Activated CD4-positive, alpha-beta T cell treated with anti-CD3 and anti-CD28 coated beads, Interleukin-2, amount 10 ng/mL, durations not matched to agents 7 days and 5 days (primary cell): Measurements from ENCODE around the gene RBFOX2. TPM values are rescaled to one million over a fixed set of nuclear protein-coding genes. Genes with fewer than 3 reads are reported as not detected.
"Not testable (repeated sequence)": the region's sequence is repeated elsewhere in the genome, so short reads cannot be mapped to it uniquely, and the experiment has no call there.

Experiments used
- CTCF ChIA-PET: fragments of 350-600 bp; sonication (Branson Sonifier 250); formaldehyde crosslinking; loops from one replicate; lab custom pipeline; 2021; ENCODE audit warnings: antibody characterized with exemption; lab: Charles Lee
- POLR2A ChIA-PET: fragments of 350-600 bp; sonication (Branson Sonifier 250); formaldehyde crosslinking; loops from one replicate; lab custom pipeline; 2021; ENCODE audit warnings: antibody characterized with exemption; lab: Charles Lee
- DNase-seq: peaks from one replicate; pipeline ENCODE4 v3.0.0-alpha.2; 2020
- H3K27ac Mint-ChIP-seq: one replicate; pipeline ENCODE4 v1.8.0; 2021; ENCODE audit warnings: mild to moderate bottlenecking, moderate library complexity, mixed read lengths
- H3K27me3 Mint-ChIP-seq: one replicate; pipeline ENCODE4 v1.8.0; 2021; ENCODE audit warnings: mixed read lengths
- H3K36me3 Mint-ChIP-seq: one replicate; pipeline ENCODE4 v1.8.0; 2021; ENCODE audit warnings: low read depth, mixed read lengths
- H3K4me1 Mint-ChIP-seq: one replicate; pipeline ENCODE4 v1.8.0; 2021; ENCODE audit warnings: mixed read lengths
- H3K4me3 Mint-ChIP-seq: one replicate; pipeline ENCODE4 v1.8.0; 2021; ENCODE audit warnings: mild to moderate bottlenecking, moderate library complexity, mixed read lengths
- H3K9me3 Mint-ChIP-seq: one replicate; pipeline ENCODE4 v1.8.0; 2021; ENCODE audit warnings: mixed read lengths
- total RNA-seq, 2 experiments: library from RNA; stranded (reverse); gene quantifications; one replicate each; pipeline ENCODE4 v1.2.3, GENCODE V29; 2021

The RBFOX2 gene
- total RNA-seq, 2 experiments from 2014 or later: 0.77 to 0.99 TPM

DNA sequence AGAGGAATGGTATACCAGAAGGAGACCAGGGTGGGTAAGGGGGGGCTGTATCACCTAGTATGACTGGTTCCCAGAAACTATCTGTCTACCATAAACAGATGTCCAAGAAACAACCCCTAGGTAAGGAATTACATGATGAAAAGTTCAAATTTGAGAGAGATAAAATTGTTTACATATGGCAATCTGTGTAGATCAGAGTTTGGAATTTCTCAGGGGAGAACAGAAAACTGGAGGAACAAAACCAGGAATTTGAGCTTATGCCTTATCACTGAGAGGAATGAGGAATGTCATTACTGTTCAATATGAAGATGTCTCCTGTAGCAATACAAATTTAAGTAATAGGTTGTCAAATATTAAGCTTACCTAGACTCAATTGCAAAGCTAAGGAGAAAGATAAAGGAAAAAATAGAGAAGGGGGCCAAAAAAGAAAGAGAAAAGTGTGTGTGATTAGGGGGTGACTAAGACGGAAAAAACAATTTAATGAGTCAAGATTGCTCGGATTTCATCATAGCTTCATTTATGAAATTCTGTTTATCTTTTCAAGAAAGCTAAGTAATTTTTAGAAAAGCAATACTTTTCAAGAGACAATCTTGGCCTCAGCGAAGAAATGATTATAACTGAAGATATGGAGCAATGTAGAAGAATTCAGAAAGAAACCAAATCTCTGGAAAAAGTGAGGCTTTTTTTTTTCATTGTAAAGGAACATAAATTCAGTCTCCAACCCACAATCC, 193.2 kb downstream of the RBFOX2 start:
- H3K27ac Mint-ChIP-seq: no peak overlapping the region
- POLR2A ChIA-PET: no interaction called here

DNA sequence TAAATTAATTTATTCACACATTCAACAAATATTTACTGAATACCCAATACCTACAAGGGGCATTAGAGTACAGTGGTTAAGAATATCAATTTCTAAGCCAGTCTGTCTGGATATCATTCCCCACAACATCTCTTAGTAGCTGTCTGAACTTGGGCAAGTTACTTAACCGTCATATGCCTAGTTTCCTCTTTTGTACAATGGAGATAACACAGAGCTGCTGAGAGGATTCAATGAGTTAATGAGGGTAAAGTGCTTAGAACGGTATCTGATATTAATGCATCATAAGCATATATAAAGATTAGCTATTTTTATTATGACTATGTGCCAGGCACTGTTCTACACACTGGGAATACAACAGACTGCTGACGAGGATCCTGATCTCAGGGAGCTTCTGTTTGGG, 194.6 kb downstream of the RBFOX2 start:
- ChIA-PET POLR2A (no interaction called here), CTCF (no interaction called here)
- Mint-ChIP-seq H3K9me3 (no peaks in the 10 kb centered on the region), H3K27ac (no peak overlapping the region), H3K4me1 (peaks cover 14% of the 10 kb centered on the region), H3K4me3 (no peak overlapping the region), H3K36me3 (no peaks in the 10 kb centered on the region), H3K27me3 (peaks cover 11% of the 10 kb centered on the region)
- DNase-seq: no peak

More for the DNA sequence above, 193.2 kb downstream of the RBFOX2 start:
- H3K27me3 Mint-ChIP-seq: peaks cover 20% of the 10 kb centered on the region
- no peaks in the 10 kb centered on the region for H3K36me3 Mint-ChIP-seq
- CTCF ChIA-PET: interaction anchor here (1.0 to 1.2 kb wide), 2 partner anchors 10 to 12 kb away, joined by 4 to 5 read pairs; no protein-coding TSS in a partner anchor
- H3K4me1 Mint-ChIP-seq: peaks cover 23% of the 10 kb centered on the region
- no peak for DNase-seq
- H3K9me3 Mint-ChIP-seq: no peaks in the 10 kb centered on the region
- H3K4me3 Mint-ChIP-seq: no peak overlapping the region

DNA sequence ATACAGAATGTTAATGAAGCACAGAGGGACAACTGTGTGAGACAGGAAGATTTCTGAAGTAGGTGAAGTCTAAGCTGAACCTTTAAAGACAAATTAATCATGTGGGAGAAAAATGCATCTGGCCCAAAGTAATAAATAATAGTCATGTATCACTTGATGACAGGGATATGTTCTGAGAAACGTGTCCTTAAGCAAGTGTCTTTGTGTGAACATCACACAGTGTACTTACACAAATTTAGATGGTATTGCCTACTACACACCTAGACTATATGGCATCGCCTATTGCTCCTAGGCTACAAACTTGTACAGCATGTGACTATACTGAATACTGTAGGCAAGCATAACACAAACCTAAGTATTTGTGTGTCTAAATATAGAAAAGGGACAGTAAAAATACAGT, 198.3 kb downstream of the RBFOX2 start:
- peaks cover 1% of the 10 kb centered on the region for H3K4me1 Mint-ChIP-seq
- H3K36me3 Mint-ChIP-seq: no peaks in the 10 kb centered on the region
- H3K9me3 Mint-ChIP-seq: no peaks in the 10 kb centered on the region
- H3K27ac Mint-ChIP-seq: no peak overlapping the region
- ChIA-PET POLR2A (no interaction called here), CTCF (no interaction called here)
- H3K27me3 Mint-ChIP-seq: peaks cover 7% of the 10 kb centered on the region
- no peak overlapping the region for H3K4me3 Mint-ChIP-seq
- no peak for DNase-seq

DNA sequence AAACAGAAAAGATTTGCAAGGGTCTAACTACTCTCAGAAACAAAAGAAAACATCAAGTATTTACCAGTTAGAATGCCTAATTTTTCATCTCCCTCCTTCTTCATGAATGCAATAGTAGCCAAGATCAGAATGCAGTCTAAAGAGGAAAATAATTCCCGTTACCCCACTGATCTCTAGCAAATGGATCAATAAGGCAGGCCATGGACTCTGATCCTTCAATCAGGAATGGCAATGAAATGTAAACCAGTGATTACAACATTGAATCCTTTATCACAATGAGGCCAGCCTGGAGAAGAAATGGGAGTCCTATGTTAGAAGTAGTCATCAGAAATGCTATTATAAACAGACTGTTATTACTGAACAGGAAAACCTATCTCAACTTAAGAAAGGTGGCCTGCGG, 204.4 kb downstream of the RBFOX2 start:
- Mint-ChIP-seq H3K9me3 (no peaks in the 10 kb centered on the region), H3K4me1 (peaks cover 6% of the 10 kb centered on the region), H3K36me3 (no peaks in the 10 kb centered on the region), H3K4me3 (no peak overlapping the region), H3K27ac (no peak overlapping the region), H3K27me3 (no peaks in the 10 kb centered on the region)
- DNase-seq: no peak
- ChIA-PET POLR2A (no interaction called here), CTCF (no interaction called here)

DNA sequence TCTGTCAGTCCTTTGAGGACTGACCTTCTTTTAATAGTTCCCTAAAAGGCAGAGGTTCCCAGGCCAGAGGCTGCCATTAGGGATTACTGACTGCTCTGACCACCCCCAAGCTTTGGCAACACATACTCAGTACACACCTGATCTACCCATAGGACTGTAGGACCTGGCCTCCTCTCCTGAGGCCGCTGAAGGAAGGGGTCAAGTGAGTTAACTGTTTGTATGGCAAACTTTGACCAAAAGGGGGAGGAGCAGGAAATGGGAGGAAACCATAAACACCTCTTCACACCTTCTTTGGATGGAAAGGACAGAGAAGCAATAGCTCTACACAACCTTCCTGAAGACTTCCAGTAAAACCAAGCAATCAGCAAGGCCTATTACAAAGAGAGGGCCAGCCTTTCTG, 207.0 kb downstream of the RBFOX2 start:
- Mint-ChIP-seq H3K27me3 (no peaks in the 10 kb centered on the region), H3K27ac (no peak overlapping the region), H3K4me1 (peaks cover 6% of the 10 kb centered on the region), H3K4me3 (no peak overlapping the region), H3K36me3 (no peaks in the 10 kb centered on the region), H3K9me3 (no peaks in the 10 kb centered on the region)
- CTCF ChIA-PET: interaction anchor here (0.6 kb wide), 1 partner anchor 45 kb away, joined by 9 read pairs; no protein-coding TSS in a partner anchor
- DNase-seq: no peak
- POLR2A ChIA-PET: no interaction called here

DNA sequence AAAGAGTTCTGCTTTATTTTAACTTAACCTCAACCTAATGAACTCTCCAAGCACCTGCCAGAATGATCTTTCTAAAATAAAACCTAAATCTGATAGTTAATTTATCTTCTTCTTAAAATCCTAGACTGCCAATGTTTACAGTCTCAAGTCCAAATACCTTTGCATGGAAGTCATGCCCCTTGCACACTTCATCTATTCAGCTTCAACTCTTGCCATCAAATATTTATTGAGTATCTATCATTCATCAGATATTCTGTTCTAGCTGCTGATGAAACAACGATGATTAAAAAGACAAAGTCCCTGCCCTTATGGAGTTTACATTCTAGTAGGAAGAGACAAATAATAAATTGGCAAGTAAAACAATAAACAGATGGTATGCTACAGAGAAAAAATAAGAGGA, 209.2 kb downstream of the RBFOX2 start:
- H3K9me3 Mint-ChIP-seq: no peaks in the 10 kb centered on the region
- H3K4me3 Mint-ChIP-seq: no peak overlapping the region
- CTCF ChIA-PET: interaction anchor here (1.0 kb wide), 1 partner anchor 13 kb away, joined by 3 read pairs; no protein-coding TSS in a partner anchor
- no peak overlapping the region for H3K27ac Mint-ChIP-seq
- H3K36me3 Mint-ChIP-seq: no peaks in the 10 kb centered on the region
- no peak for DNase-seq
- POLR2A ChIA-PET: no interaction called here
- peaks cover 6% of the 10 kb centered on the region for H3K4me1 Mint-ChIP-seq
- no peaks in the 10 kb centered on the region for H3K27me3 Mint-ChIP-seq

DNA sequence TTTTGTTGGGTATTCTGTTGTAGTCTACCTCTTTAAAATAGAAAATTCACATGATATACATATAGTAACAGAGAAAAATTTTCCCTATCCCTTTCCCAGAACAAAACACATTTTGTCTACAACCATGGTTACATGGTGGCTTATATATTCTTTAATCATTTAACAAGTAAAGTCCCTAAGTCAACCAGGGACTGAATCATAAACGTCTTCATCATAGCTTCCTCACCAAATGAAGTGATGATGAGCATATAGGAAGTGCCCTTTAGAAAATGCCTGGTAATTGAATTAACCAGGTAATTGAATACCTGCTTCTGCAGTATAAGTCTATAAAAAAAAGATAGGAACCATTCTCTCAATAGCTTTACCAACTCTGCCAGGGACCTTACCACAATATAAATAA, 209.7 kb downstream of the RBFOX2 start:
- H3K27ac Mint-ChIP-seq: no peak overlapping the region
- H3K4me3 Mint-ChIP-seq: no peak overlapping the region
- peaks cover 6% of the 10 kb centered on the region for H3K4me1 Mint-ChIP-seq
- ChIA-PET POLR2A (no interaction called here), CTCF (interaction anchor here (1.0 kb wide), 1 partner anchor 14 kb away, joined by 3 read pairs; no protein-coding TSS in a partner anchor)
- no peak for DNase-seq
- no peaks in the 10 kb centered on the region for H3K27me3 Mint-ChIP-seq
- H3K36me3 Mint-ChIP-seq: no peaks in the 10 kb centered on the region
- H3K9me3 Mint-ChIP-seq: no peaks in the 10 kb centered on the region

DNA sequence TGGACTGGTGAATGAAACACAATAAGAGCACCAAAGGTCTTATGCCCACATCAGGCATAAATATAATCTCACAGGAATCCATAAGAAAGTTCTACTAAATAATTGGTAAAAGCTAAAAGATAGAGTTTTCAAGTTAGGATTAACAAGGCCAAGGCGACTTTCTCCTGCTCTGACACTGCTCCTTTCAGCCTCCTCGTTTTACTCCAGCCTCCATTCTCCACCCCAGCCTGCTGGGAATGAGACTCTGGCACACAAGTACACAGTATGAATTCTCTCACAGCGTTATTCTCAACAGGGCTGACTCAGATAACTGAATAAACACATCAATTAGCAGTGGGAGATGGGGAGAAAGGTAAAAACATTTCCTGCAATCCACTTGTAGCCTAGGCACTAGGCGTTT, 216.0 kb downstream of the RBFOX2 start:
- peaks cover 3% of the 10 kb centered on the region for H3K27me3 Mint-ChIP-seq
- no peaks in the 10 kb centered on the region for H3K9me3 Mint-ChIP-seq
- H3K36me3 Mint-ChIP-seq: no peaks in the 10 kb centered on the region
- no peak overlapping the region for H3K27ac Mint-ChIP-seq
- ChIA-PET POLR2A (no interaction called here), CTCF (no interaction called here)
- DNase-seq: no peak
- H3K4me3 Mint-ChIP-seq: no peak overlapping the region
- H3K4me1 Mint-ChIP-seq: no peaks in the 10 kb centered on the region

DNA sequence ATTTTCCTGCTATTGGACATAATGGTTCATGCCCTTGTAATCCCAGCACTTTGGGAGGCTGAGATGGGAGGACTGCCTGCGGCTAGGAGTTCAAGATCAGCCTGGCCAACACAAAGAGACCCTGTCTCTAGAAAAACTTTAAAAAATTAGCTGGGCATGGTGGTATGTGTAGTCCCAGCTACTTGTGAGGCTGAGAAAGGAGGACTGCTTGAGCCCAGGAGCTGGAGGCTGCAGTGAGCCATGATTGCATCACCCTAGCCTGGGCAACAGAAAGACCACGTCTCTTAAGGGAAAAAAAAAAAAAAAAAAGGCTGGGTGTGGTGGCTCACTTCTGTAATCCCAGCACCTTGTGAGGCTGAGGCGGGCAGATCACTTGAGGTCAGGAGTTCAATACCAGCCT, 217.0 kb downstream of the RBFOX2 start:
- no peak for DNase-seq
- no peaks in the 10 kb centered on the region for H3K9me3 Mint-ChIP-seq
- ChIA-PET POLR2A (no interaction called here), CTCF (no interaction called here)
- H3K27ac Mint-ChIP-seq: no peak overlapping the region
- peaks cover 3% of the 10 kb centered on the region for H3K27me3 Mint-ChIP-seq
- no peaks in the 10 kb centered on the region for H3K4me1 Mint-ChIP-seq
- H3K4me3 Mint-ChIP-seq: no peak overlapping the region
- H3K36me3 Mint-ChIP-seq: no peaks in the 10 kb centered on the region

DNA sequence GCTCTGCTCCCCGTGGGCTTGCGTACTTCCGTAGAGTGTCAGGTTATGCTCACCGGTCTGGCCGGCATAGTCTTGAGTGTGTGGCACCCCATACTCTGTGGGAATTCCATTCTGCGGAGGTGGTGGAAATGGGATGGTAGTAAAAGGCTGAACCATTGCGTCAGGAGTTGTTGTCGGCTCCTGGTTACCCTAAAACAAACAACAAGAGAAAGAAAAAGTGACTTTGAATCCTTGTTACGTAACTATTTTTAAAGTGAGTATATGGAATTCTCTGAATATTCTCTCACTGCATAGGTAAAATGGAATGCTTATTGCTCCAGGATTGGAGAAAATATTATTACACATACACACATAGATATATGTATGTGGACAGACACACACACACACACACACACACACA, 218.8 kb downstream of the RBFOX2 start:
- H3K36me3 Mint-ChIP-seq: no peaks in the 10 kb centered on the region
- H3K9me3 Mint-ChIP-seq: no peaks in the 10 kb centered on the region
- DNase-seq: no peak
- H3K27ac Mint-ChIP-seq: no peak overlapping the region
- H3K27me3 Mint-ChIP-seq: peaks cover 3% of the 10 kb centered on the region
- ChIA-PET CTCF (no interaction called here), POLR2A (no interaction called here)
- H3K4me3 Mint-ChIP-seq: no peak overlapping the region
- no peaks in the 10 kb centered on the region for H3K4me1 Mint-ChIP-seq

DNA sequence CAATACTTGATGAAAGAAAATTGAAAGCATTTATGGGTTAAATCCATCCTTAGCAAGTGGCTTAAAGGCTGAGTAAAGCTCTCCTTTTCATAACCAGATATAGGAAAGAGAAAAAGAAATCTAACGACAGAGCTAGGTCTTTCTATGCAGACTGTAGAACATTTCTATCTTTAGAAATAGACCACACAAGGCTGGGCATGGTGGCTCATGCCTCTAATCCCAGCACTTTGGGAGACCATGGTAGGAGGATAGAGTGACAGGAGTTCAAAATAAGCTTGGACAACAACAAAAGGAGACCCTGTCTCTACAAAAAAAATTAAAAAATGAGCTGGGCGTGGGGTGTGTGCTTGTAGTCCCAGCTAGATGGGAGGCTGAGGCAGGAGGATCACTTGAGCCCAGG, 220.2 kb downstream of the RBFOX2 start:
- Mint-ChIP-seq H3K4me1 (no peaks in the 10 kb centered on the region), H3K27ac (no peak overlapping the region), H3K4me3 (no peak overlapping the region), H3K27me3 (peaks cover 3% of the 10 kb centered on the region), H3K36me3 (no peaks in the 10 kb centered on the region), H3K9me3 (no peaks in the 10 kb centered on the region)
- ChIA-PET POLR2A (no interaction called here), CTCF (no interaction called here)
- DNase-seq: no peak

DNA sequence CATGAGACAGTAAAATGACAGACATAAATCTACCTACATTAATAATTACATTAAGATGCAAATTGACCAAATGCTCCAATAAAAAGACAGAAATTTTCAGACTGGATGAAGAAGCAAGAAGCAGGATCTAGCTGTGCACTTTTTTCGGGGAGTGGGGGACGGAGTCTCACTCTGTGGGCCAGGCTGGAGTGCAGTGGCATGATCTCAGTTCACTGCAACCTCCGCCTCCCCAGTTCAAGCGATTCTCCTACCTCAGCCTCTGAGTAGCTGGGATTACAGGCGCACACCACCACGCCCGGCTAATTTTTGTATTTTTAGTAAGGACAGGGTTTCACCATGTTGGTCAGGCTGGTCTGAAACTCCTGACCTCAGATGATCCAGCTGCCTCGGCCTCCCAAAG, 222.0 kb downstream of the RBFOX2 start:
- POLR2A ChIA-PET, DNase-seq, H3K9me3 Mint-ChIP-seq, H3K27ac Mint-ChIP-seq, H3K4me3 Mint-ChIP-seq, H3K36me3 Mint-ChIP-seq, H3K27me3 Mint-ChIP-seq, H3K4me1 Mint-ChIP-seq, CTCF ChIA-PET: not testable (repeated sequence)

DNA sequence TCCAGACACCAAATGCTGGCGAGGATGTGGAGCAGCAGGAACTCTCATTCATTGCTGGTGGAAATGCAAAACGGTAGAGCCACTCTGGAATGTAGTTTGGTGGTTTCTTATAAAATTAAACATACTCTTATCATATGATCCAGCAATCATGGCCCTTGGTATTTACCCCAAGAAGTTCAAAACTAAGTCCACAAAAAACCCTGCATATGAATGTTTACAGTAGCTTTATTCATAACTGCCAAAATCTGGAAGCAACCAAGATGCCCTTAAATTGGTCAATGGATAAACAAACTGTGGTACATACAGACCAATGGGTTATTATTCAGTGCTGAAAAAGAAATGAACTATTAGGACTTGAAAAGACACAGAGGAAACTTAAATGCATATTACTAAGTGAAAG, 223.2 kb downstream of the RBFOX2 start:
- no peak for DNase-seq
- Mint-ChIP-seq H3K9me3 (no peaks in the 10 kb centered on the region), H3K4me3 (no peak overlapping the region), H3K4me1 (no peaks in the 10 kb centered on the region), H3K27ac (no peak overlapping the region), H3K36me3 (no peaks in the 10 kb centered on the region), H3K27me3 (peaks cover 3% of the 10 kb centered on the region)
- ChIA-PET POLR2A (no interaction called here), CTCF (no interaction called here)

DNA sequence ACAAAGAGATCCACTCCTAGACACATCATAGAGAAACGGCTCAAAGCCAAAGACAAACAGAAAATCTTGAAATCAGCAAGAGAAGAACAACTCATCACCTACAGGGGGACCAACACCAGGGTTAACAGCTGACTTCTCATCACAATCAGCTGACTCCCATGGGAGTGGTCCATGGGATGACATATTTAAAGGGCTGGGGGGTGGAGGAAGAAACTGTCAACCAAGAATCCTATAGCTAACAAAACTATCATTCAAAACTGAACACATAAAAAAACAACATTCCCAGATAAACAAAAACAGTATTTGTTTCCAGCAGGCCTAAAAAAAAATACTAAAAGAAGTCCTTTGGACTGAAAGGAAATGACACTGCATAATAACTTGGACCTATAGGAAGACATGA, 224.2 kb downstream of the RBFOX2 start:
- DNase-seq: no peak
- Mint-ChIP-seq H3K27me3 (no peaks in the 10 kb centered on the region), H3K36me3 (no peaks in the 10 kb centered on the region), H3K4me3 (no peak overlapping the region), H3K27ac (no peak overlapping the region), H3K9me3 (no peaks in the 10 kb centered on the region), H3K4me1 (no peaks in the 10 kb centered on the region)
- CTCF ChIA-PET: no interaction called here
- POLR2A ChIA-PET: no interaction called here
